ENCODE results near the gene LRRC3B.
"Not testable (repeated sequence)": the region's sequence is repeated elsewhere in the genome, so short reads cannot be mapped to it uniquely, and the experiment has no call there.

Gene LRRC3B

GRCh38 chr3:26622621-26623418 is at the start of gene LRRC3B:
LRRC3B (plus strand) TSS chr3:26622772; CDS start chr3:26709673, 86,901 bp downstream.
- DNase-seq (ENCODE audit: low read depth): no peak

- DNase-seq (ENCODE audit: low read depth): no peak
Observed at GRCh38 chr3:26574766-26575165, 47.8 kb upstream of the LRRC3B start.

- DNase-seq (ENCODE audit: low read depth): no peak
Observed at GRCh38 chr3:26579116-26579515, 43.5 kb upstream of the LRRC3B start.

GRCh38 chr3:26587571-26587970 is 35.0 kb upstream of the LRRC3B start:
- no peak for DNase-seq (ENCODE audit: low read depth)

- DNase-seq (ENCODE audit: low read depth): no peak
Observed at GRCh38 chr3:26588931-26589330, 33.6 kb upstream of the LRRC3B start.

GRCh38 chr3:26589678-26590077 is 32.9 kb upstream of the LRRC3B start:
- no peak for DNase-seq (ENCODE audit: low read depth)

GRCh38 chr3:26590919-26591484 is 31.6 kb upstream of the LRRC3B start:
- no peak for DNase-seq (ENCODE audit: low read depth)

GRCh38 chr3:26591926-26592325 is 30.6 kb upstream of the LRRC3B start:
- no peak for DNase-seq (ENCODE audit: low read depth)

- DNase-seq (ENCODE audit: low read depth): no peak
Observed at GRCh38 chr3:26592451-26592850, 30.1 kb upstream of the LRRC3B start.

- no peak for DNase-seq (ENCODE audit: low read depth)
Observed at GRCh38 chr3:26596335-26596734, 26.2 kb upstream of the LRRC3B start.

- DNase-seq (ENCODE audit: low read depth): not testable (repeated sequence)
Observed at GRCh38 chr3:26603311-26603710, 19.3 kb upstream of the LRRC3B start.

- DNase-seq (ENCODE audit: low read depth): not testable (repeated sequence)
Observed at GRCh38 chr3:26603771-26604170, 18.8 kb upstream of the LRRC3B start.

- DNase-seq (ENCODE audit: low read depth): no peak
Observed at GRCh38 chr3:26614006-26614685, 8.4 kb upstream of the LRRC3B start.

- no peak for DNase-seq (ENCODE audit: low read depth)
Observed at GRCh38 chr3:26621176-26621575, 1.4 kb upstream of the LRRC3B start.

GRCh38 chr3:26621906-26622620 is 509 bp upstream of the LRRC3B start:
- no peak for DNase-seq (ENCODE audit: low read depth)

- DNase-seq (ENCODE audit: low read depth): no peak
Observed at GRCh38 chr3:26623419-26624208, 1.0 kb downstream of the LRRC3B start.

- no peak for DNase-seq (ENCODE audit: low read depth)
Observed at GRCh38 chr3:26624209-26624765, 1.7 kb downstream of the LRRC3B start.

GRCh38 chr3:26625187-26625586 is 2.6 kb downstream of the LRRC3B start:
- DNase-seq (ENCODE audit: low read depth): no peak

GRCh38 chr3:26627080-26627479 is 4.5 kb downstream of the LRRC3B start:
- DNase-seq (ENCODE audit: low read depth): no peak

- no peak for DNase-seq (ENCODE audit: low read depth)
Observed at GRCh38 chr3:26628915-26629314, 6.3 kb downstream of the LRRC3B start.

- DNase-seq (ENCODE audit: low read depth): no peak
Observed at GRCh38 chr3:26630669-26631389, 8.3 kb downstream of the LRRC3B start.

All from stimulated activated CD8-positive, alpha-beta memory T cell treated with anti-CD3 and anti-CD28 coated beads, Interleukin-15, amount 100 ng/mL, for 24 hours (primary cell).